Thymus (tissue), 11 donors: ENCODE measurements around the gene ATP5PO. TPM values are rescaled to one million over a fixed set of nuclear protein-coding genes. Genes with fewer than 3 reads are reported as not detected.
"Not testable (repeated sequence)": the region's sequence is repeated elsewhere in the genome, so short reads cannot be mapped to it uniquely, and the experiment has no call there.

Experiments used
- DNase-seq, 9 donors: peaks; one replicate each; pipeline ENCODE4 v3.0.0-alpha.2; 2013; ENCODE audit warnings: low spot score in 9 of 9, low read depth in 6 of 9, missing footprints in 1 of 9
- H3K27ac ChIP-seq, 2 donors: one replicate each; pipeline ENCODE4 v1.5.1; 2013; ENCODE audit warnings: control low read depth in 1 of 2, low read depth in 1 of 2, low read length in 1 of 2, mild to moderate bottlenecking in 1 of 2, moderate library complexity in 1 of 2
- H3K27me3 ChIP-seq, 2 donors: one replicate each; pipeline ENCODE4 v1.5.1; 2013; ENCODE audit warnings: low read length in 1 of 2; ENCODE audit not compliant: control insufficient read depth in 2 of 2, insufficient read depth in 1 of 2
- H3K36me3 ChIP-seq, 2 donors: one replicate each; pipeline ENCODE4 v1.5.1; 2013; ENCODE audit warnings: low read length in 1 of 2, mild to moderate bottlenecking in 1 of 2, moderate library complexity in 1 of 2; ENCODE audit not compliant: control insufficient read depth in 2 of 2, insufficient read depth in 2 of 2
- H3K4me1 ChIP-seq, 2 donors: one replicate each; pipeline ENCODE4 v1.5.1; 2013; ENCODE audit warnings: low read length in 2 of 2; ENCODE audit not compliant: control insufficient read depth in 2 of 2, insufficient read depth in 2 of 2
- H3K4me3 ChIP-seq, 2 donors: one replicate each; pipeline ENCODE4 v1.5.1; 2013; ENCODE audit warnings: low read length in 2 of 2, control low read depth in 1 of 2, mild to moderate bottlenecking in 1 of 2
- H3K9me3 ChIP-seq, 2 donors: one replicate each; pipeline ENCODE4 v1.5.1; 2013; ENCODE audit warnings: low read length in 1 of 2, mild to moderate bottlenecking in 1 of 2; ENCODE audit not compliant: control insufficient read depth in 2 of 2, insufficient read depth in 1 of 2
- WGBS: extraction: QIAGEN DNeasy Blood & Tissue Kit; methylation state at CpG from one replicate; pipeline ENCODE4 v1.1.7; 2013; 5-methylcytosine and 5-hydroxymethylcytosine counted together
- polyA plus RNA-seq: library from polyadenylated mRNA; stranded (reverse); fragments of 200-250 nt; gene quantifications from one replicate; pipeline ENCODE4 v1.2.3, GENCODE V29; 2013
- total RNA-seq: library from RNA; stranded (reverse); fragments of 120-200 nt; gene quantifications from one replicate; pipeline ENCODE4 v1.2.4, GENCODE V29; 2013
- donor health status: healthy.

ATP5PO gene
- total and polyA plus RNA-seq, 2 donors: 252 to 294 TPM

GRCh38 chr21:33871171-33871570 is 44.4 kb downstream of the ATP5PO start:
- no peak for DNase-seq
- H3K27ac ChIP-seq: no peak overlapping the region
- no peaks in the 10 kb centered on the region for H3K4me1 ChIP-seq
- WGBS: 88% methylated on average over 5 of the region's 5 CpGs
- H3K36me3 ChIP-seq: no peaks in the 10 kb centered on the region
- H3K9me3 ChIP-seq: no peaks in the 10 kb centered on the region
- no peaks in the 10 kb centered on the region for H3K27me3 ChIP-seq
- no peak overlapping the region for H3K4me3 ChIP-seq

GRCh38 chr21:33870768-33871167 is 44.8 kb downstream of the ATP5PO start:
- no peak for DNase-seq
- Histone ChIP-seq H3K9me3 (no peaks in the 10 kb centered on the region), H3K27me3 (no peaks in the 10 kb centered on the region), H3K27ac (no peak overlapping the region), H3K4me1 (no peaks in the 10 kb centered on the region), H3K4me3 (no peak overlapping the region), H3K36me3 (no peaks in the 10 kb centered on the region)
- WGBS: 84% methylated on average over 4 of the region's 4 CpGs

GRCh38 chr21:33869873-33870272 is 45.7 kb downstream of the ATP5PO start:
- Histone ChIP-seq H3K4me3 (no peak overlapping the region), H3K36me3 (no peaks in the 10 kb centered on the region), H3K27me3 (no peaks in the 10 kb centered on the region), H3K27ac (no peak overlapping the region), H3K4me1 (no peaks in the 10 kb centered on the region), H3K9me3 (no peaks in the 10 kb centered on the region)
- no peak for DNase-seq

- not testable (repeated sequence) for DNase-seq, H3K27me3 ChIP-seq, H3K36me3 ChIP-seq, H3K9me3 ChIP-seq, H3K4me3 ChIP-seq, H3K27ac ChIP-seq, H3K4me1 ChIP-seq
- 60% methylated on average over 13 of the region's 13 CpGs for WGBS
Measured at GRCh38 chr21:33867868-33868267, 47.7 kb downstream of the ATP5PO start.

DNA sequence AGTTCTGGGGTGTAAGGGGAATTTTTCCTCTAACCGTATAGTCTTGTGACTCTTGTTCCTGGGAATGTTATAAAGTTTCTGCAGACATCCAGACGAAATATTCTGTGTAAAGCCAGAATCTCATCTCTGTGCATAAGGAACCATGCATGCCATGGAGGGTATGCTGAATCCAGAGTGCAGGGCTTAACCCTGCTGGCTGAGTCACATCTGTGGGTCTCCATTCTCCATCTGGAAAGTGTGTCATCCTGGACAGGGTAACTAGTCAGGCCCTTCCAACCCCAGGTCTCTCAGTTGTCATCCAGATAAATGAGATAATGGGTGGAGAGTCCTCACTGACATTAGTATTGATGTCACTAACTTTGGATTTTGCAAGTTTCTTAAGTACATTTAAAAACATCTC is 48.8 kb downstream of the ATP5PO start:
- H3K27ac ChIP-seq: no peak overlapping the region
- H3K4me3 ChIP-seq: no peak overlapping the region
- no peak for DNase-seq
- 98% methylated on average over 2 of the region's 2 CpGs for WGBS
- H3K27me3 ChIP-seq: no peaks in the 10 kb centered on the region
- H3K4me1 ChIP-seq: no peaks in the 10 kb centered on the region
- H3K9me3 ChIP-seq: no peaks in the 10 kb centered on the region
- no peaks in the 10 kb centered on the region for H3K36me3 ChIP-seq

- Histone ChIP-seq H3K27me3 (no peaks in the 10 kb centered on the region), H3K27ac (no peak overlapping the region), H3K4me1 (no peaks in the 10 kb centered on the region), H3K4me3 (no peak overlapping the region), H3K36me3 (no peaks in the 10 kb centered on the region), H3K9me3 (no peaks in the 10 kb centered on the region)
- no peak for DNase-seq
- WGBS: 95% methylated on average over 8 of the region's 8 CpGs
Measured at GRCh38 chr21:33865996-33866575, 49.5 kb downstream of the ATP5PO start.

DNA sequence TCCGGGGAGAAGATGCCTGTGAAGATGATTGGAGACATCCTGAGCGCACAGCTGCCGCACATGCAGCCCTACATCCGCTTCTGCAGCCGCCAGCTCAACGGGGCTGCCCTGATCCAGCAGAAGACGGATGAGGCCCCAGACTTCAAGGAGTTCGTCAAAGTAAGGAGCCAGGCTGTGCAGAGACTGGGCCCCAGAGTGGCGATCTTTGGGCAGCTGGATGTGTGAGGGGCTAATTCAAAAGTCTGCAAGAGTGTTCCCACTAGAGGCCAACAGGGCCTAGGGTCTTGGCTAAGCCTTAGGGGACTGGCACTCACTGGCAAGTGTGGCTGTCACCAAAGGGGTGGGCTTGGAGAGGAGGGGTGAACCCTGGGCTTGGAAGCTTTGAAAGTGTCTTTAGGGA is 50.4 kb downstream of the ATP5PO start:
- over 99% methylated on average over 9 of the region's 9 CpGs for WGBS
- Histone ChIP-seq H3K27ac (no peak overlapping the region), H3K9me3 (no peaks in the 10 kb centered on the region), H3K36me3 (no peaks in the 10 kb centered on the region), H3K27me3 (no peaks in the 10 kb centered on the region), H3K4me1 (no peaks in the 10 kb centered on the region), H3K4me3 (no peak overlapping the region)
- no peak for DNase-seq

- H3K27ac ChIP-seq: no peak overlapping the region
- no peak for DNase-seq
- no peaks in the 10 kb centered on the region for H3K36me3 ChIP-seq
- 98% methylated on average over 1 of the region's 1 CpG for WGBS
- no peaks in the 10 kb centered on the region for H3K4me1 ChIP-seq
- H3K27me3 ChIP-seq: no peaks in the 10 kb centered on the region
- H3K4me3 ChIP-seq: no peak overlapping the region
- no peaks in the 10 kb centered on the region for H3K9me3 ChIP-seq
Measured at GRCh38 chr21:33864150-33864549, 51.5 kb downstream of the ATP5PO start.

DNA sequence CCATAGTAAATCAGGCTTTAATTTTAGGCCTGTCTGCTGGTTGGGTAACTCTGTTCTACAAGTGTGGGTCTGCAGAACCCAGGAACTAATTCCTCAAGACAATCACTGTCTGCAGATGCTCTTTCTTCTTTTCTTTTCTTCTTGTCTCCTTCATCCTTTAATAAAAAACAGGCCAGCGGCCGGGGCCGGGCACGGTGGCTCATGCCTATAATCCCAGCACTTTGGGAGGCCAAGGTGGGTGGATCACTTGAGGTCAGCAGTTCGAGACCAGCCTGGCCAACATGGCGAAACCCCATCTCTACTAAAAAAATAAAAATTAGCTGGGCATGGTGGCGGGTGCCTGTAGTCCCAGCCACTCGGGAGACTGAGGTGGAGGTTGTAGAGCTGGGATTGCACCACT is 52.4 kb downstream of the ATP5PO start:
- not testable (repeated sequence) for H3K27me3 ChIP-seq, H3K4me3 ChIP-seq, H3K27ac ChIP-seq, H3K9me3 ChIP-seq, H3K4me1 ChIP-seq, H3K36me3 ChIP-seq, DNase-seq
- 98% methylated on average over 8 of the region's 8 CpGs for WGBS

DNA sequence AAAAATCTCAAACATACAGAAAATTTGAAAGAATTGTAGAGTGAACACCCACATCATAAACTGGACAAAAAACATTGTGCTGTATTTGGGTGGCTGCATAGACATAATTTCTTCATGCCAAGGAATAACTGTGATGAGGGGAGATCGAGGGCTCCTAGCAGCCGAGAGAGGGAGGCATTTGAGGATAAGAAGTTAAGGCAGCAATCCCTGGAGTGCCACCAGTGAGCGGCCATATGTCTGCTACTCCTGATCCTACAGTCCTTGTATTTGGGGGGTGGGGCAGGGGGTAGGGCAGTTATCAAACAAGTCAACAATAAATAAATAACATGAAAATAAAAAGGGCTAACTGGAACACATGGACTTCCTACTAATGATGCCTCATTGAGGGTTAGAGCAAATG is 54.5 kb downstream of the ATP5PO start:
- H3K27me3 ChIP-seq: no peaks in the 10 kb centered on the region
- H3K9me3 ChIP-seq: no peaks in the 10 kb centered on the region
- no peak overlapping the region for H3K4me3 ChIP-seq
- H3K36me3 ChIP-seq: no peaks in the 10 kb centered on the region
- peaks cover 0 to 2% of the 10 kb centered on the region in 2 donors for H3K4me1 ChIP-seq
- 96% methylated on average over 3 of the region's 3 CpGs for WGBS
- no peak for DNase-seq
- H3K27ac ChIP-seq: no peak overlapping the region
